Peyer's patch (tissue), 4 donors: Measurements from ENCODE around the gene SPON2.
"Not testable (repeated sequence)": the region's sequence is repeated elsewhere in the genome, so short reads cannot be mapped to it uniquely, and the experiment has no call there.

ENCODE experiments used
- CTCF ChIP-seq, 6 experiments: fragments of 450-650 bp in 4 of 6; fragments of 200-600 bp in 2 of 6; sonication (generic) in 1 of 6; IDR thresholded peaks; one replicate each; pipeline ENCODE4 v1.5.1; 2017 to 2019; ENCODE audit warnings: antibody characterized with exemption in 6 of 6, mild to moderate bottlenecking in 3 of 6, moderate library complexity in 1 of 6
- POLR2A ChIP-seq, 2 donors: fragments of 450-650 bp; IDR thresholded peaks; one replicate each; pipeline ENCODE4 v1.5.1; 2017; ENCODE audit warnings: antibody characterized with exemption in 2 of 2, mild to moderate bottlenecking in 2 of 2, moderate library complexity in 2 of 2

- TF ChIP-seq CTCF, POLR2A (IDR thresholded peaks at IDR 0.05): not testable (repeated sequence)
These were observed 46.9 kb downstream of the SPON2 start for GRCh38 chr4:1125466-1125865.
